GM13976 (cell line): Measurements from ENCODE around the gene R3HDML.
"Not testable (repeated sequence)": the region's sequence is repeated elsewhere in the genome, so short reads cannot be mapped to it uniquely, and the experiment has no call there.

Experiments
- DNase-seq: peaks from one replicate; pipeline ENCODE4 v3.0.0; 2012; ENCODE audit warnings: low spot score
- in situ Hi-C: fragments of 300-500 bp; cut with MboI; formaldehyde crosslinking; loops from one replicate; pipeline ENCODE4 v1.12.0; 2022; ENCODE audit warnings: low sequenced_read_pairs, mixed read lengths, inconsistent platforms; ENCODE audit not compliant: unreplicated experiment
- TF ChIP-seq, protein P1 (sequence below): IDR thresholded peaks from 2 replicates; pipeline ENCODE4 v1.5.1; 2012; ENCODE audit warnings: borderline replicate concordance, mild to moderate bottlenecking; ENCODE audit not compliant: insufficient read depth; ENCODE audit errors: extremely low read depth, missing control alignments, control extremely low read depth

R3HDML gene, protein sequence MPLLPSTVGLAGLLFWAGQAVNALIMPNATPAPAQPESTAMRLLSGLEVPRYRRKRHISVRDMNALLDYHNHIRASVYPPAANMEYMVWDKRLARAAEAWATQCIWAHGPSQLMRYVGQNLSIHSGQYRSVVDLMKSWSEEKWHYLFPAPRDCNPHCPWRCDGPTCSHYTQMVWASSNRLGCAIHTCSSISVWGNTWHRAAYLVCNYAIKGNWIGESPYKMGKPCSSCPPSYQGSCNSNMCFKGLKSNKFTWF

DNA sequence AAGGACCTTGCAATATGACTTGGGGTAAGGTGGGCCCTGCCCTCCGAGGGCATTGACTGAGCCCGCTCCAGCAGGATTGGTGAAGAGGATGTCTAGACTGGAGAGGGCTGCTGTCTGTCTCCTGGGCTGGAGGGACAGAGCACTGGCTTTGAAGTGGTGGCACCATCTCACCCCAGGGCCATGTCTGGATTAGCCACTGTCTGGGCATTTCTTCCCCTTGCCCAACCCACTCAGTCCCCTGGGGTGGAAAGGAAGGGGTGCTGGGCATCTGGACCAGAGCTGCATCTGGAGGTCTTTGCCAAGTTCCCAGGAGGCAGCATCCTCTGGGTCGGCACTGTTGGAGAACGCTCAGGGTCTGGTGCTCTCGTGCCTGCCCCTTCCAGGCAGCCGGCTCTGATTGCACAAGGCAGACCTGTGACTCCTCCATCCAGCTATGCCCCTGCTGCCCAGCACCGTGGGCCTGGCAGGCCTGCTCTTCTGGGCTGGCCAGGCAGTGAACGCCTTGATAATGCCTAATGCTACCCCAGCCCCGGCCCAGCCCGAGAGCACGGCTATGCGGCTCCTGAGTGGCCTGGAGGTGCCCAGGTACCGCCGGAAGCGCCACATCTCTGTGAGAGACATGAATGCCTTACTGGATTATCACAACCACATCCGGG lies at the start of gene R3HDML:
R3HDML (plus strand) TSS at position 319 of the 656 bp plus-strand sequence; CDS start at position 434, 115 bp downstream.
- DNase-seq: no peak
- TF ChIP-seq, protein P1, sequence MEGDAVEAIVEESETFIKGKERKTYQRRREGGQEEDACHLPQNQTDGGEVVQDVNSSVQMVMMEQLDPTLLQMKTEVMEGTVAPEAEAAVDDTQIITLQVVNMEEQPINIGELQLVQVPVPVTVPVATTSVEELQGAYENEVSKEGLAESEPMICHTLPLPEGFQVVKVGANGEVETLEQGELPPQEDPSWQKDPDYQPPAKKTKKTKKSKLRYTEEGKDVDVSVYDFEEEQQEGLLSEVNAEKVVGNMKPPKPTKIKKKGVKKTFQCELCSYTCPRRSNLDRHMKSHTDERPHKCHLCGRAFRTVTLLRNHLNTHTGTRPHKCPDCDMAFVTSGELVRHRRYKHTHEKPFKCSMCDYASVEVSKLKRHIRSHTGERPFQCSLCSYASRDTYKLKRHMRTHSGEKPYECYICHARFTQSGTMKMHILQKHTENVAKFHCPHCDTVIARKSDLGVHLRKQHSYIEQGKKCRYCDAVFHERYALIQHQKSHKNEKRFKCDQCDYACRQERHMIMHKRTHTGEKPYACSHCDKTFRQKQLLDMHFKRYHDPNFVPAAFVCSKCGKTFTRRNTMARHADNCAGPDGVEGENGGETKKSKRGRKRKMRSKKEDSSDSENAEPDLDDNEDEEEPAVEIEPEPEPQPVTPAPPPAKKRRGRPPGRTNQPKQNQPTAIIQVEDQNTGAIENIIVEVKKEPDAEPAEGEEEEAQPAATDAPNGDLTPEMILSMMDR: no peak
- in situ Hi-C loops: no loop called here

DNA sequence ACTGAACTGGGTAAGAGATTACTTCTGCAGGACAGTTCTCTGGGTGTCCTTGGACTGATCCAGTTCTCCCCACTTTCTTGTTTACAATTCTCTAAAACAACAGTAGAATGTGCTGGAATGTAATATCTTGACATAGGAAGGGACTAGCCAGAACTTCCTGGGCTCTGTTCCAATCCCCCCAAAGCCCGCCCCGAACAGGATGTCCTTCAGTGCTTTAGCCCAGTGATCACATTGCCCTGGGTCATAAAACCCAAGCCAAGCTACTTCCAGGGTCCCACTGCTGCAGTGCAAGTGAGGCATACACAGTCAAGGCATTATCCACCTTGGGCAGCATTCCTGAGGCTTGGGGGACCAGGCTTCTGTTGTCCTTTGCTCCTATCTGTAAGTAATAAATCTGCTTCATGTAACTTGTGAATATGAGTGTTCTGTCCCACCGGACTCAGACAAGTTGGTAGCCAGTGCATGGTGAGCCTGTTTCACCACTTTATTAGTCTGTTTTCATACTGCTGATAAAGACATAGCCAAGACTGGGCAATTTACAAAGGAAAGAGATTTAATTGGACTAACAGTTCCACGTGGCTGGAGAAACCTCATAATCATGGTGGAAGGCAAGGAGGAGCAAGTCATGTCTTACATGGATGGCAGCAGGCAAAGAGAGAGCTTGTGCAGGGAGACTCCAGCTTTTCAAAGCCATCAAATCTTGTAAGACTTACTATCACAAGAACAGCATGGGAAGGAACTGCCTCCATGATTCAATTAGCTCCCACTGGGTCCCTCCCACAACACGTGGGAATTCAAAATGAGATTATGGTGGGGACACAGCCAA lies 49.4 kb upstream of the R3HDML start:
- DNase-seq: no peak
- in situ Hi-C loops: no loop called here
- TF ChIP-seq, protein P1: no peak

DNA sequence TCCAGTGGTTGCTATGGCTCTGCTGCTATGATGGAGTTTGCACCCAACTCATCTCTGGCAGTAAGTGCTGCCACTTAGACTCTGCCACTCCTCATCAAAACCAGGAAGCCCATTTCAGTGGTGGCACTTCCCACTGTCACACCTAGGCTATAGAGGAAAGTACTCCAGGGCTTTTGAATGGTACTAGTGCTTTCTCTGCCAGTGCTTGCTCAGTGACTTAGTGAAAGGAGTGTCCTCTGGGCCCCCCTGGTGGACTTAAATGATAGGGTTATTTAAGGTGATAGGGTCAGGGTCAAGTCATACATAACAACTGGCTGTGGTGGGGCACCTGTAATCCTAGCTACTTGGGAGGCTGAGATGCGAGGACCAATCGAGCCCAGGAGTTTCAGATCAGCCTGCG lies 48.6 kb upstream of the R3HDML start:
- in situ Hi-C loops: no loop called here
- DNase-seq: no peak
- TF ChIP-seq, protein P1: no peak

DNA sequence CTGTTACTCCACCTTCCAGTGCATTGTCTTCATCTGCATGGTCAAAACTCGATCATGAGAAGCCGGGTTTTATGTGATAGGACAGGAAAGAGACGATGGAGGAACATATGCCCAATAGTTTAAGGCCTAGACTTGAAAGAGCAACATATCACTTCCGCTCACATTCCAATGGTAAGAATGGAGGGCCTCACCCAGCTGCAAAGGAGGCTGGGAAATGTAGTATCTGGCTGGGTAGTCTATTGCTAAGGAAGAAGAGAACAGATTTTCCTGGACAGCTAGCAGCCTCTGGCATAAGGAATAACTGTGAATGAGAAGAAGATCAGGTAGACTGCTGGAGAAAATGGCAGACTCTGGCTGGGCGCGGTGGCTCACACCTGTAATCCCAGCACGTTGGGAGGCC lies 45.1 kb upstream of the R3HDML start:
- TF ChIP-seq, protein P1: no peak
- in situ Hi-C loops: no loop called here
- DNase-seq: no peak

DNA sequence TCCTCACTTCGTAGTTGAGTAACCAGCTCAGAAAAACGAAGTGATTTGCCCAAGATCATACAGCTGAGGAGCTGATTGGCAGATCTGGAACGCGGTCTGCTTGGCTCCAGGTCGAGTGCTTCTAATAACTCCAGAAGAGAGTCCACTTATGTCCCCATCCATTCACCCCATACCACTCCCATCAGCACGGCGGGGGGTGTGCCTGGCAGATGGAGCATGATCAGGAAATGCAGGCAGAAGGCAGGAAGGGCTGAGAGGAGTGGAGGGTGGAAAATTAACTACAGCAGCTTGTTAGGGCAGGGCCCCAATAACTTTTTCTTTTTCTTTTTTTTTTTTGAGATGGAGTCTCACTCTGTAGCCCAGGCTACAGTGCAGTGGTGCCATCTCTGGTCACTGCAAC lies 40.8 kb upstream of the R3HDML start:
- no peak for DNase-seq
- TF ChIP-seq, protein P1: no peak
- in situ Hi-C loops: no loop called here

DNA sequence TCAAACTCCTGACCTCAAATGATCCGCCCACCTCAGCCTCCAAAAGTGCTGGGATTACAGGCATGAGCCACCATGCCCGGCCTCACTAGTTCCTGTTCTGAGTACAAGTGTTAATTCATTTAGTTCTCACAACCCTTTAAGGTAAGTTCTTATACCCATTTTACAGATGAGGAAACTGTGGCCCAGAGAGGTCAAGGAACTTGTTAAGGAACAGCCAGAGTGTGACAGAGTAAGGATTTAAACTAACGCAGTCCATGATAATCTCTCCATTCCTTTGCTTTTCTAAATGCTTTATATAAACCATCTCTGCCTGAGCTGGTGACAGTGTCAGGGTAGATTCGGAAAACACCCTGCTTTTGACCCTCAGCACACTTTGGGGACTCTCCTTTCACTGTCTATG lies 39.1 kb upstream of the R3HDML start:
- DNase-seq: no peak
- in situ Hi-C loops: no loop called here
- TF ChIP-seq, protein P1: no peak

DNA sequence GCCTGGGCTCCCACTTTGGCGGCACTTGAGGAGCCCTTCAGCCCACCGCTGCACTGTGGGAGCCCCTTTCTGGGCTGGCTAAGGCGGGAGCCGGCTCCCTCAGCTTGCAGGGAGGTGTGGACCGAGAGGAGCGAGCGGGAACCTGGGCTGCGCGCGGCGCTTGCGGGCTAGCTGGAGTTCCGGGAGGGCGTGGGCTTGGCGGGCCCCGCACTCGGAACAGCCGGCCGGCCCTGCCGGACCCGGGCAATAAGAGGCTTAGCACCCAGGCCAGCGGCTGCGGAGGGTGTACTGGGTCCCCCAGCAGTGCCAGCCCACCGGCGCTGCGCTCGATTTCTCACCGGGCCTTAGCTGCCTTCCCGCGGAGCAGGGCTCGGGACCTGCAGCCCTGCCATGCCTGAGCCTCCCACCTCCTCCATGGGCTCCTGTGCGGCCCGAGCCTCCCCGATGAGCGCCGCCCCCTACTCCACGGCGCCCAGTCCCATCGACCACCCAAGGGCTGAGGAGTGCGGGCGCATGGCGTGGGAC lies 37.8 kb upstream of the R3HDML start:
- DNase-seq, in situ Hi-C loops: not testable (repeated sequence)
